ENCODE results near the gene P3H4. TPM values are rescaled to one million over a fixed set of nuclear protein-coding genes. Genes with fewer than 3 reads are reported as not detected.
A peak's percentile ranks its signal among the peaks of the same experiment; 100 is the strongest.

Gene P3H4
- total and polyA plus RNA-seq, 2 of the 4 experiments (the other 2 are of a cell fraction) = 21.5 to 66.7 TPM

DNA sequence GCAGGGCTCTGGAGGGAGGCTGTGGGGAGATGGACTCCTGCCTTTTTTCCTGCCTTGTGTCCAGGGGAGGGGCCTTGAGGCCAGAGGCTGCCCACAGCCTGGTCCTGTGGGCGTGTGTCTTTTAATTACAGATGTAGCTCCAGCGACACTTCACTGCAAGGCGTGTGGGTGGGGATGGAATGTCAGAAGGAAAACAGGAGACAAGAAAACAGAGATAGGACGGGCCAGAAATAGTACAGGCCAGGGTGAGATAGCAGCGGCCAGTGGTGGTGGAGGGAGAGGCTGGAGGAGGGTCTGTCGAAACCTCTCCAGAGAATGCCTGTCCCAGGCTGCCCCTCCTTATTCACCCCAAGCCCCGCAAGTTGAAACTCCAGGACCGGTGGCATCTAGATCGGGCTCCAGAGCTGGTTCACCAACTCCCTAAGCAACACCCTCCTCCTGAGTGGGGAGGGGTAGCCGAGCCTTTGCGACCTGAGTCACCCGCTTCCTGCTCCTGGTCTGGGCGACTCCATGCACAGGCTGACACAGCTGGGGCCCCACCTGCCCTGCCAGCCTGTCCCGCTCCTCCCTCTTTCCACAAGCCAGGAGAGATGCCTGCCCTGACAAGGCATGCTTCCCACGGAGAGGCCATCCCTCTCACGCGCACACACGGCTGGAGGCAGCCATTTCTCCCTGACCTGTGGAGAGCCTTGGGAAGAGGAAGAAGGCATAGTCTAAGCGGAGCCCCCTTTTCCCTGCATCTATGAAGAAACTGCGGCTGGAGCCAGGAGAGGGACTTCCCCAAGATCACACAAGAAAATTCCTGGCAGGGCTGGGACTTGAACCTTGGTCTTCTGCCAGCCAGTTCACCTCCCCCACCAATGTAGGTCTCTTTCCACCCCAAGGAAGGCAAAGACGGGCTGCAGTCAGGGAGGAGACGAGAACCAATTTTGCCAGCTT lies 18.6 kb downstream of the P3H4 start (continued):
- TF ChIP-seq, protein P1, sequence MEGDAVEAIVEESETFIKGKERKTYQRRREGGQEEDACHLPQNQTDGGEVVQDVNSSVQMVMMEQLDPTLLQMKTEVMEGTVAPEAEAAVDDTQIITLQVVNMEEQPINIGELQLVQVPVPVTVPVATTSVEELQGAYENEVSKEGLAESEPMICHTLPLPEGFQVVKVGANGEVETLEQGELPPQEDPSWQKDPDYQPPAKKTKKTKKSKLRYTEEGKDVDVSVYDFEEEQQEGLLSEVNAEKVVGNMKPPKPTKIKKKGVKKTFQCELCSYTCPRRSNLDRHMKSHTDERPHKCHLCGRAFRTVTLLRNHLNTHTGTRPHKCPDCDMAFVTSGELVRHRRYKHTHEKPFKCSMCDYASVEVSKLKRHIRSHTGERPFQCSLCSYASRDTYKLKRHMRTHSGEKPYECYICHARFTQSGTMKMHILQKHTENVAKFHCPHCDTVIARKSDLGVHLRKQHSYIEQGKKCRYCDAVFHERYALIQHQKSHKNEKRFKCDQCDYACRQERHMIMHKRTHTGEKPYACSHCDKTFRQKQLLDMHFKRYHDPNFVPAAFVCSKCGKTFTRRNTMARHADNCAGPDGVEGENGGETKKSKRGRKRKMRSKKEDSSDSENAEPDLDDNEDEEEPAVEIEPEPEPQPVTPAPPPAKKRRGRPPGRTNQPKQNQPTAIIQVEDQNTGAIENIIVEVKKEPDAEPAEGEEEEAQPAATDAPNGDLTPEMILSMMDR (conservative IDR thresholded peaks at IDR 0.05; ENCODE audit: low read depth, low read length) = no peak
- TF ChIP-seq MAFK (IDR thresholded peaks at IDR 0.05; ENCODE audit: low read depth, low read length) (no peak), FOS (IDR thresholded peaks at IDR 0.05; ENCODE audit: low read depth, low read length) (0 out of 2 replicates have a peak, but pooled peaks have one; percentile 2), POLR2A (IDR thresholded peaks at IDR 0.05; ENCODE audit: low read depth, low read length) (no peak)

Data from IMR-90 (cell line).